Neural progenitor cell (in vitro differentiated cells): Measurements from ENCODE around the gene TEDC1. TPM values are rescaled to one million over a fixed set of nuclear protein-coding genes. Genes with fewer than 3 reads are reported as not detected.

Experiments
- DNase-seq: peaks from one replicate; pipeline ENCODE4 v3.0.0-alpha.2; 2016; ENCODE audit warnings: low spot score
- H2AFZ ChIP-seq: fragments of 200-600 bp; sonication (generic); replicated peaks from 2 replicates; pipeline ENCODE4 v1.6.1; 2016; ENCODE audit warnings: antibody characterized with exemption
- H3F3A ChIP-seq: fragments of 200-600 bp; sonication (generic); 2 replicates; pipeline ENCODE4 v1.6.1; 2016; ENCODE audit warnings: antibody characterized with exemption, low read depth
- H3K27ac ChIP-seq: fragments of 200-600 bp; sonication (generic); 2 replicates; pipeline ENCODE4 v1.5.1; 2016; ENCODE audit warnings: mild to moderate bottlenecking
- H3K27me3 ChIP-seq: fragments of 200-600 bp; sonication (generic); 2 replicates; pipeline ENCODE4 v1.6.1; 2016; ENCODE audit warnings: mild to moderate bottlenecking, moderate library complexity
- H3K36me3 ChIP-seq: fragments of 200-600 bp; sonication (generic); 2 replicates; pipeline ENCODE4 v1.5.1; 2016
- H3K4me1 ChIP-seq: fragments of 200-600 bp; sonication (generic); 2 replicates; pipeline ENCODE4 v1.6.1; 2016; ENCODE audit warnings: mixed run types
- H3K4me2 ChIP-seq: fragments of 200-600 bp; sonication (generic); 2 replicates; pipeline ENCODE4 v1.6.1; 2016
- H3K4me3 ChIP-seq: fragments of 200-600 bp; sonication (generic); 2 replicates; pipeline ENCODE4 v1.5.1; 2016
- H3K79me2 ChIP-seq: fragments of 200-600 bp; sonication (generic); 2 replicates; pipeline ENCODE4 v1.6.1; 2016; ENCODE audit warnings: low read depth
- H3K9ac ChIP-seq: fragments of 200-600 bp; sonication (generic); 2 replicates; pipeline ENCODE4 v1.6.1; 2016
- H3K9me3 ChIP-seq: fragments of 200-600 bp; sonication (generic); 2 replicates; pipeline ENCODE4 v1.5.1; 2016; ENCODE audit warnings: low read depth
- H4K20me1 ChIP-seq: fragments of 200-600 bp; sonication (generic); 2 replicates; pipeline ENCODE4 v1.6.1; 2016; ENCODE audit warnings: low read depth
- H3K27ac Mint-ChIP-seq: 3 replicates; pipeline ENCODE4 v1.8.0; 2021; ENCODE audit warnings: mixed read lengths
- H3K27me3 Mint-ChIP-seq: 2 replicates; pipeline ENCODE4 v1.8.0; 2022; ENCODE audit warnings: low read depth, mild to moderate bottlenecking, inconsistent platforms, moderate library complexity, mixed read lengths; ENCODE audit not compliant: insufficient read depth
- H3K36me3 Mint-ChIP-seq: 3 replicates; pipeline ENCODE4 v1.8.0; 2021; ENCODE audit warnings: mixed read lengths
- H3K4me1 Mint-ChIP-seq: 3 replicates; pipeline ENCODE4 v1.8.0; 2021; ENCODE audit warnings: mixed read lengths
- H3K4me3 Mint-ChIP-seq: 3 replicates; pipeline ENCODE4 v1.8.0; 2021; ENCODE audit warnings: mild to moderate bottlenecking, moderate library complexity, mixed read lengths
- H3K9me3 Mint-ChIP-seq: 3 replicates; pipeline ENCODE4 v1.8.0; 2020; ENCODE audit warnings: mixed read lengths
- EZH2 ChIP-seq: fragments of 200-600 bp; sonication (generic); IDR thresholded peaks from 2 replicates; pipeline ENCODE4 v1.6.1; 2017; ENCODE audit warnings: antibody characterized with exemption, mild to moderate bottlenecking, moderate library complexity
- EZH2phosphoT487 ChIP-seq: fragments of 200-600 bp; sonication (generic); IDR thresholded peaks from 2 replicates; pipeline ENCODE4 v1.6.1; 2017; ENCODE audit warnings: antibody characterized with exemption
- total RNA-seq: library from RNA; depleted of rRNA; stranded (reverse); fragments of >200 nt; gene quantifications from 2 replicates; pipeline ENCODE4 v1.2.3, GENCODE V29; 2015; ENCODE audit warnings: low replicate concordance
- TF ChIP-seq, protein P1 (sequence below): fragments of 200-600 bp; sonication (generic); IDR thresholded peaks from 2 replicates; pipeline ENCODE4 v1.5.1; 2017; ENCODE audit warnings: antibody characterized with exemption, mild to moderate bottlenecking

The TEDC1 gene
- total RNA-seq, 1 donor from 2014 or later: 3.6 TPM

GRCh38 chr14:105469456-105470349 is 21.3 kb upstream of the TEDC1 start:
- TF ChIP-seq EZH2 (no peak), EZH2phosphoT487 (no peak)
- TF ChIP-seq, protein P1, sequence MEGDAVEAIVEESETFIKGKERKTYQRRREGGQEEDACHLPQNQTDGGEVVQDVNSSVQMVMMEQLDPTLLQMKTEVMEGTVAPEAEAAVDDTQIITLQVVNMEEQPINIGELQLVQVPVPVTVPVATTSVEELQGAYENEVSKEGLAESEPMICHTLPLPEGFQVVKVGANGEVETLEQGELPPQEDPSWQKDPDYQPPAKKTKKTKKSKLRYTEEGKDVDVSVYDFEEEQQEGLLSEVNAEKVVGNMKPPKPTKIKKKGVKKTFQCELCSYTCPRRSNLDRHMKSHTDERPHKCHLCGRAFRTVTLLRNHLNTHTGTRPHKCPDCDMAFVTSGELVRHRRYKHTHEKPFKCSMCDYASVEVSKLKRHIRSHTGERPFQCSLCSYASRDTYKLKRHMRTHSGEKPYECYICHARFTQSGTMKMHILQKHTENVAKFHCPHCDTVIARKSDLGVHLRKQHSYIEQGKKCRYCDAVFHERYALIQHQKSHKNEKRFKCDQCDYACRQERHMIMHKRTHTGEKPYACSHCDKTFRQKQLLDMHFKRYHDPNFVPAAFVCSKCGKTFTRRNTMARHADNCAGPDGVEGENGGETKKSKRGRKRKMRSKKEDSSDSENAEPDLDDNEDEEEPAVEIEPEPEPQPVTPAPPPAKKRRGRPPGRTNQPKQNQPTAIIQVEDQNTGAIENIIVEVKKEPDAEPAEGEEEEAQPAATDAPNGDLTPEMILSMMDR: no peak
- H3F3A ChIP-seq: peaks cover 16% of the 10 kb centered on the region
- H3K27ac ChIP-seq: no peak overlapping the region
- H3K9me3 Mint-ChIP-seq: no peaks in the 10 kb centered on the region
- H3K79me2 ChIP-seq: no peaks in the 10 kb centered on the region
- H3K4me1 ChIP-seq: peaks cover 15% of the 10 kb centered on the region
- no peaks in the 10 kb centered on the region for H3K9me3 ChIP-seq
- no peak overlapping the region for H3K4me2 ChIP-seq
- H3K27me3 ChIP-seq: peaks cover 1% of the 10 kb centered on the region
- no peak overlapping the region for H3K9ac ChIP-seq
- no peak for DNase-seq
- no peaks in the 10 kb centered on the region for H3K27me3 Mint-ChIP-seq
- peaks cover 42% of the 10 kb centered on the region for H4K20me1 ChIP-seq
- H2AFZ ChIP-seq: no peak overlapping the region
- H3K4me1 Mint-ChIP-seq: peaks cover 11% of the 10 kb centered on the region
- H3K36me3 Mint-ChIP-seq: no peaks in the 10 kb centered on the region
- no peak overlapping the region for H3K4me3 ChIP-seq
- H3K4me3 Mint-ChIP-seq: no peak overlapping the region
- no peaks in the 10 kb centered on the region for H3K36me3 ChIP-seq
- no peak overlapping the region for H3K27ac Mint-ChIP-seq

GRCh38 chr14:105470350-105471296 is 20.4 kb upstream of the TEDC1 start:
- Histone ChIP-seq H3K9ac (no peak overlapping the region), H3K4me1 (peaks cover 23% of the 10 kb centered on the region), H2AFZ (no peak overlapping the region), H3K4me2 (no peak overlapping the region), H3K4me3 (no peak overlapping the region), H4K20me1 (peaks cover 46% of the 10 kb centered on the region), H3K9me3 (no peaks in the 10 kb centered on the region), H3K36me3 (no peaks in the 10 kb centered on the region), H3K79me2 (no peaks in the 10 kb centered on the region), H3K27ac (peak overlapping the region; percentile 46), H3F3A (peaks cover 26% of the 10 kb centered on the region), H3K27me3 (peaks cover 10% of the 10 kb centered on the region)
- no peaks in the 10 kb centered on the region for H3K9me3 Mint-ChIP-seq
- no peak overlapping the region for H3K4me3 Mint-ChIP-seq
- TF ChIP-seq EZH2: no peak
- TF ChIP-seq, protein P1: no peak
- no peak for TF ChIP-seq EZH2phosphoT487
- peaks cover 11% of the 10 kb centered on the region for H3K4me1 Mint-ChIP-seq
- no peak for DNase-seq
- H3K36me3 Mint-ChIP-seq: no peaks in the 10 kb centered on the region
- peaks cover 1% of the 10 kb centered on the region for H3K27me3 Mint-ChIP-seq
- no peak overlapping the region for H3K27ac Mint-ChIP-seq

DNA sequence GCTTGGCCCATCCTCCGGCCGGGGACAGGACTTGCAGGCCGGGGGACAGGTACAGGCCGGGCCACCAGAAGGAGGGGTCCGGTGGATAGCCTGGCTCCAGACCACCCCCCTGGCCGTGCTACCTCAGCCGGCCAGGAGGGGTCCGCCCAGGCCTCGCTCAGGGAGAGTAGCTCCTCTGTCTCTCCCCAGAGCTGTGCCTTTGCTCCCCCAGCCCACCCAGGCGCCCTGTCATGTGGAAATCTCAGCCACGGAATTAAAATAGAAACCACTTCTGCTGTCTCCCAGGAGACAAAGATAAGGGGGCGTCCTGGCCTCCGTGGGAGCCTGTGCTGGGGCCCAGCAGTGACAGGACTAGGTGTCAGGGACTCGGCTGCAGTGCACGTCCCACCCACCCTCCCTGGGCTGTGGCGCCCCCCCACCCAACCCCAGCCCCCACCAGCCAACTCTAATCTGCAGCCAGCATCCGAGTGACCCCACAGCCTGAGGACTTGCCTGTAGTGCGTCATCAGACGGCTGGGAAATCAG is 19.7 kb upstream of the TEDC1 start:
- Histone ChIP-seq H3K27ac (peak overlapping the region; percentile 46), H3K9me3 (no peaks in the 10 kb centered on the region), H3K79me2 (no peaks in the 10 kb centered on the region), H4K20me1 (peaks cover 51% of the 10 kb centered on the region), H3K27me3 (peaks cover 18% of the 10 kb centered on the region), H2AFZ (no peak overlapping the region), H3K4me1 (peaks cover 30% of the 10 kb centered on the region), H3F3A (peaks cover 31% of the 10 kb centered on the region), H3K4me3 (no peak overlapping the region), H3K9ac (no peak overlapping the region), H3K36me3 (no peaks in the 10 kb centered on the region), H3K4me2 (no peak overlapping the region)
- Mint-ChIP-seq H3K27ac (no peak overlapping the region), H3K9me3 (no peaks in the 10 kb centered on the region), H3K4me3 (no peak overlapping the region), H3K4me1 (peaks cover 15% of the 10 kb centered on the region), H3K27me3 (peaks cover 2% of the 10 kb centered on the region), H3K36me3 (no peaks in the 10 kb centered on the region)
- TF ChIP-seq, protein P1: peak; percentile 47
- no peak for TF ChIP-seq EZH2phosphoT487
- no peak for TF ChIP-seq EZH2
- peak; percentile 73 for DNase-seq
